A673 (cell line): ENCODE measurements around the gene RGCC. TPM values are rescaled to one million over a fixed set of nuclear protein-coding genes. Genes with fewer than 3 reads are reported as not detected.

ENCODE experiments used
- BruUV-seq: library from RNA; stranded (reverse); fragments of 400-500 nt; replicated peaks from 2 replicates; lab custom pipeline; 2021; lab: Mats Ljungman, UMichigan
- CTCF ChIA-PET: fragments of 300-600 bp; sonication (Branson Sonifier 250); formaldehyde crosslinking; loops from one replicate; lab custom pipeline; 2022; ENCODE audit warnings: antibody characterized with exemption; lab: Charles Lee
- POLR2A ChIA-PET: fragments of 300-600 bp; sonication (Branson Sonifier 250); formaldehyde crosslinking; loops from one replicate; lab custom pipeline; 2022; ENCODE audit warnings: antibody characterized with exemption; ENCODE audit not compliant: low non-redundant PET; lab: Charles Lee
- DNase-seq: peaks from one replicate; pipeline ENCODE4 v3.0.0-alpha.2; 2015; ENCODE audit warnings: low spot score
- H3K27ac ChIP-seq: fragments of 200-600 bp; sonication (generic); 2 replicates; pipeline ENCODE4 v1.5.1; 2016; ENCODE audit warnings: mixed run types, low read depth, mild to moderate bottlenecking, mixed read lengths, antibody characterized with exemption, low read length; ENCODE audit not compliant: poor library complexity, severe bottlenecking
- H3K27me3 ChIP-seq: fragments of 200-600 bp; sonication (generic); replicated peaks from 2 replicates; pipeline ENCODE4 v1.6.1; 2017; ENCODE audit warnings: mixed run types, low read depth, mild to moderate bottlenecking, mixed read lengths, antibody characterized with exemption, low read length; ENCODE audit not compliant: insufficient read depth, poor library complexity
- H3K36me3 ChIP-seq: fragments of 200-600 bp; sonication (generic); 2 replicates; pipeline ENCODE4 v1.6.1; 2016; ENCODE audit warnings: mixed run types, mild to moderate bottlenecking, mixed read lengths, antibody characterized with exemption, low read length; ENCODE audit not compliant: insufficient read depth, poor library complexity, severe bottlenecking
- H3K4me1 ChIP-seq: fragments of 200-600 bp; sonication (generic); 2 replicates; pipeline ENCODE4 v1.6.1; 2017; ENCODE audit warnings: mixed run types, mild to moderate bottlenecking, mixed read lengths, antibody characterized with exemption, low read length; ENCODE audit not compliant: insufficient read depth, poor library complexity, severe bottlenecking
- H3K4me3 ChIP-seq: fragments of 200-600 bp; sonication (generic); 2 replicates; pipeline ENCODE4 v1.5.1; 2016; ENCODE audit warnings: low read depth, mixed run types, mild to moderate bottlenecking, mixed read lengths, low read length; ENCODE audit not compliant: poor library complexity, severe bottlenecking
- H3K9me3 ChIP-seq: fragments of 200-600 bp; sonication (generic); 2 replicates; pipeline ENCODE4 v1.6.1; 2016; ENCODE audit warnings: mixed run types, low read depth, mild to moderate bottlenecking, mixed read lengths, antibody characterized with exemption, low read length; ENCODE audit not compliant: poor library complexity, severe bottlenecking
- EZH2 ChIP-seq: fragments of 200-600 bp; sonication (generic); IDR thresholded peaks from 2 replicates; pipeline ENCODE4 v1.6.1; 2017; ENCODE audit warnings: borderline replicate concordance, low read depth, mild to moderate bottlenecking, mixed read lengths, antibody characterized with exemption, low read length; ENCODE audit not compliant: poor library complexity, severe bottlenecking
- intact Hi-C: fragments of 100-400 bp; cut with micrococcal nuclease; formaldehyde crosslinking; loops from one replicate; pipeline ENCODE4 v1.10.0; 2022; ENCODE audit not compliant: unreplicated experiment
- total RNA-seq: library from RNA; stranded (reverse); gene quantifications from 2 replicates; pipeline ENCODE4 v1.2.3, GENCODE V29; 2021
- TF ChIP-seq, protein P1 (sequence below): fragments of 300-800, 200-600 bp; sonication (generic); conservative IDR thresholded peaks from 2 replicates; pipeline ENCODE4 v1.5.1; 2017; ENCODE audit warnings: low read depth, mild to moderate bottlenecking, antibody characterized with exemption, low read length, moderate library complexity, mixed read lengths

RGCC gene
- total RNA-seq, 1 experiment from 2014 or later, result not detected

GRCh38 chr13:41514853-41515395 is 57.6 kb downstream of the RGCC start:
- no peaks in the 10 kb centered on the region for H3K9me3 ChIP-seq
- ChIA-PET CTCF (no interaction called here), POLR2A (no interaction called here)
- no TSS peak for BruUV-seq
- TF ChIP-seq, protein P1, sequence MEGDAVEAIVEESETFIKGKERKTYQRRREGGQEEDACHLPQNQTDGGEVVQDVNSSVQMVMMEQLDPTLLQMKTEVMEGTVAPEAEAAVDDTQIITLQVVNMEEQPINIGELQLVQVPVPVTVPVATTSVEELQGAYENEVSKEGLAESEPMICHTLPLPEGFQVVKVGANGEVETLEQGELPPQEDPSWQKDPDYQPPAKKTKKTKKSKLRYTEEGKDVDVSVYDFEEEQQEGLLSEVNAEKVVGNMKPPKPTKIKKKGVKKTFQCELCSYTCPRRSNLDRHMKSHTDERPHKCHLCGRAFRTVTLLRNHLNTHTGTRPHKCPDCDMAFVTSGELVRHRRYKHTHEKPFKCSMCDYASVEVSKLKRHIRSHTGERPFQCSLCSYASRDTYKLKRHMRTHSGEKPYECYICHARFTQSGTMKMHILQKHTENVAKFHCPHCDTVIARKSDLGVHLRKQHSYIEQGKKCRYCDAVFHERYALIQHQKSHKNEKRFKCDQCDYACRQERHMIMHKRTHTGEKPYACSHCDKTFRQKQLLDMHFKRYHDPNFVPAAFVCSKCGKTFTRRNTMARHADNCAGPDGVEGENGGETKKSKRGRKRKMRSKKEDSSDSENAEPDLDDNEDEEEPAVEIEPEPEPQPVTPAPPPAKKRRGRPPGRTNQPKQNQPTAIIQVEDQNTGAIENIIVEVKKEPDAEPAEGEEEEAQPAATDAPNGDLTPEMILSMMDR, result no peak
- no peak for TF ChIP-seq EZH2
- no peak overlapping the region for H3K27ac ChIP-seq
- H3K4me1 ChIP-seq, result no peaks in the 10 kb centered on the region
- no peaks in the 10 kb centered on the region for H3K27me3 ChIP-seq
- no peaks in the 10 kb centered on the region for H3K36me3 ChIP-seq
- intact Hi-C loops, result no loop called here
- H3K4me3 ChIP-seq, result no peak overlapping the region
- no peak for DNase-seq

- TF ChIP-seq, protein P1, result no peak
- no peak for TF ChIP-seq EZH2
- no peak overlapping the region for H3K27ac ChIP-seq
- no TSS peak for BruUV-seq
- CTCF ChIA-PET, result no interaction called here
- no peak for DNase-seq
- H3K27me3 ChIP-seq, result no peaks in the 10 kb centered on the region
- POLR2A ChIA-PET, result no interaction called here
- H3K4me1 ChIP-seq, result no peaks in the 10 kb centered on the region
- H3K36me3 ChIP-seq, result no peaks in the 10 kb centered on the region
- H3K9me3 ChIP-seq, result no peaks in the 10 kb centered on the region
- intact Hi-C loops, result no loop called here
- H3K4me3 ChIP-seq, result no peak overlapping the region
Observed at GRCh38 chr13:41515491-41516139, 58.3 kb downstream of the RGCC start.

DNA sequence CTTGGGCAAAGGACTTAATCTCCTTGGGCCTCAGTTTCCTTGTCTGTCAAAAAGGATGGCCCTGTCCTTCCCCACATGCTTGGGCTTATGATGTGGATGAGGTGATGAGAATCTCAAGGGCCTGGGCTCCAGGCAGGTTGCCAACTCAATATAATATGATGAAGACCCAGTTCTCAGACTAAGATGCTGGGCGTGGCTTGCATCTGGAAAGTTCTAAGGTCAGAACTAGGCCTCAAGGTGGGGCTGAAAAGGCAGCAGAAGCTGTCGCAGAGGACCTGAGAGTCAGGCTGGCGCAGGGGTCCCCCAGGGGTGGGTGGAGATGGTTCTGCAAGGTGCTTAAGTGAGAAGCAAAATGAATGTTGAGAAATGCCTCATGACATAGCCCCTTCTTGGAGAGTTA is 58.8 kb downstream of the RGCC start:
- Histone ChIP-seq H3K9me3 (no peaks in the 10 kb centered on the region), H3K4me1 (no peaks in the 10 kb centered on the region), H3K27ac (no peak overlapping the region), H3K36me3 (no peaks in the 10 kb centered on the region), H3K4me3 (no peak overlapping the region), H3K27me3 (no peaks in the 10 kb centered on the region)
- intact Hi-C loops, result no loop called here
- BruUV-seq, result no TSS peak
- ChIA-PET POLR2A (no interaction called here), CTCF (no interaction called here)
- TF ChIP-seq EZH2, result no peak
- TF ChIP-seq, protein P1, result no peak
- no peak for DNase-seq
